ENCODE results near the gene CFAP299.
A peak's percentile ranks its signal among the peaks of the same experiment; 100 is the strongest.

The CFAP299 gene

DNA sequence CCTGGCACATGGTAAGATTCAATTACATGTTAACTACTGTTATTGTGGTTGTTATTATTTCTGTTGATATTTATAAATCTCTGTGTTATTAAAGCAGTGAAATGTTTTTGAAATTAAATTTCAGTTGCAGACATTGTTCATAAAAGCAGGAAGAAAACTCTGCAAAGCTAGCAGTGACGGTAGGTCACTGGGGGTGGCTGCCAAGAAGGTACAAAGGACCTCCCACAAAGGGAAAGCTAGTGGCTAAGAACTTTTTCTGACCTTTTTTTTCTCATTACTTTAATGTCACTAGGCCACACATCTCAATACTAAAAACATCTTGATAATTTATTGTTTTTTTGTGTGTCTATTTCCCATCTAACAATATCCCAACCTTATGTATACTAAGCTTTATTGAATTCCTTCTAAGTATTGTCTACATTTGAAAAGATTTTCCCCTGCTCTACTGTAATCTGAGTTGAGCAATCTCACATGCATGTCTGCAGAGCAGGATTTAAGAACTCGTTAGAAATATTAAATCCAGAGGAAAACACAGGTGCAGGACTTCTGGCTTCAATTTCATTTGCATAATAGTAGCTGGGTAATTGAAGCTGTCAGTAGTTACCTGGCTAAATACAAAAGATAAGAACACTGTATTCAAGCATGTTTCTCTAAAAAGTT lies 197.3 kb downstream of the CFAP299 start:
- DNase-seq, result no peak

GRCh38 chr4:80535551-80535950 lies 200.0 kb downstream of the CFAP299 start:
- no peak for DNase-seq

GRCh38 chr4:80538276-80538926 lies 202.9 kb downstream of the CFAP299 start:
- no peak for DNase-seq

DNA sequence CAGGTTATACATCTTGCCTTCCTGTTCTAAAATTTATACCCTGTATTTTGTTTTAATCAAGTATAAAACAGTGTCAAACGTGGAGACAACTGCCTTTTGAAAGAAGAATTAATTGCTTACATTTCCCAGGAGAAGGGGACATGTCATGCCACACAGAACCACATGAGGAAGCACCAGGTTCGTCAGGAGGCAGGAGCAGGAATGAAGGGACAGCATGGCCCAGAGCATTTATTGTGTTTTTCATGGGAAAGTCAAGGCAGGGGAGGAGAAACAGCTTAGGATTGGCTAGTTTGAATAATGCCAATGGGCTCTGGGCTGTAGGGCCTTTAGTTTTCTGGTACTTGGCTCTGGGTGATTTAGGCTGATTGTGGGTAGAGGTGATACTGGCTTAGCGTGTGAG lies 203.7 kb downstream of the CFAP299 start:
- no peak for DNase-seq

GRCh38 chr4:80540349-80540748 lies 204.8 kb downstream of the CFAP299 start:
- peak; percentile 23 for DNase-seq

DNA sequence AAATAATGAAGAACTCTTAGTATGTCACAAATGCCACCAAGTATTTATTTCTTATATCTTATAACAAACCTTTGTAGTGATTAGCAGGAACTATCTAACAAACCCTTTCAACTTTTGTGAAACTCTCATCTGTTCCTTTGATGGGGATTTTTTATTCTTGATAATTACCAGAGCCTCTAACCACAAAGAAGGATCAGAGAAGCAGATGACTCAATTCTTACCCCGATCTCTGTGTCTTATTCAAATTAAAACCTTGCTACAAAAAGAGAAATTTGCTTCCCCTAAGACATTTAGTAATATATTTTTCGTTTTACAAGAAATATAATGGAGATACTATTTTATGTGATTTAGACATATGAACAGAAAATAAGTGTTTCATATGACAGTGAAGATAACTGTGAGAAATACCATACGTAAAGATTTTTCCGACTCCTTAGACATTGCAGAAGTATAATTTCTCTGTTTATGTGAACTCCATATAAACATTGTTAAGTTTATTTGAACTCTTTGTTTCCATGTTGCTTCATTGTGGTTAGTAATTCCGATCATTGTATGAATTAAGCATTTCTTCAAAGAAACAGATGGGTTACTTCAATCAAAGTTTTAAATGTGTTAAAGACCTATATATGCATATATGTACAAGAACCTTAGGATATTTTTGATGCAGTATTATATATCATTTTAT lies 205.4 kb downstream of the CFAP299 start:
- DNase-seq, result no peak

DNA sequence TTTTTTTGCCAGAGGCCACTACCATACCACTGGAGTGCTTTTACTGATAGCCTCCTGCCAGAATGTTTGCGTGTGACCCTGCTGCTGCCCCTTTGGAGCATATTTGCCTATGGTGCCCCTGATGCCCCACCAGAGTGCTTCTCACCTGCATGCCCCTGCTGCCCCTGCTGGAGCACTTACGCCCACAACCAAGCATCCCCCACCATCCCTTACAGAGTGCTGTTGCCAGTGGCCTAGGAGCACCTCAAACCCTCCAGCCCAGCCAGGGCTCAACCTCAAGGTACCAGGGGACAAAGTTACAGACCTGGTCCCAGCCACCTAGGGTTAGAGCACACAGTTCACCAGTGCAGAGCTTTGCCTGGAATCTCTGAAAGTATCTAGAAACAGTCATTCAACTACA lies 207.2 kb downstream of the CFAP299 start:
- no peak for DNase-seq

DNA sequence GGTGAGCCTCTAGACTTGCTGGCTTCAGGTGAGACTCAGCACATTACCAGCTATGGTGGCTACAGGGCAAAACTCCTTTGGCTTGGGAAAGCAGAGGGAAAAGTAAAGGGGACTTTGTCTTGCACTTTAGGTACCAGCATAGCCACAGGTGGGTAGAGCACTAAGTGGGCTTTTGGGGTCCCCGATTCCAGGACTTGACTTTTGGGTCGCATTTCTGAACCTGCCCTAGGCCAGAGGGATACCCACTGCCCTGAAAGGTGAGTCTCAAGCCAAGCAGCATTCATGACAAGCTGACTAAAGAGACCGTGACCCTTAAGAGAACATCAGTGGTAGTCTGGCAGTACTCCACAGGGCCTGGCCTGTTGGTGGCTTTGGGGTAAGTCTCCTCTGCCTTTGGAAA lies 224.8 kb downstream of the CFAP299 start:
- no peak for DNase-seq

- no peak for DNase-seq
Observed at GRCh38 chr4:80566203-80566872, 230.8 kb downstream of the CFAP299 start.

- DNase-seq, result no peak
Observed at GRCh38 chr4:80568891-80569290, 233.4 kb downstream of the CFAP299 start.

GRCh38 chr4:80576796-80577195 lies 241.3 kb downstream of the CFAP299 start:
- no peak for DNase-seq

DNA sequence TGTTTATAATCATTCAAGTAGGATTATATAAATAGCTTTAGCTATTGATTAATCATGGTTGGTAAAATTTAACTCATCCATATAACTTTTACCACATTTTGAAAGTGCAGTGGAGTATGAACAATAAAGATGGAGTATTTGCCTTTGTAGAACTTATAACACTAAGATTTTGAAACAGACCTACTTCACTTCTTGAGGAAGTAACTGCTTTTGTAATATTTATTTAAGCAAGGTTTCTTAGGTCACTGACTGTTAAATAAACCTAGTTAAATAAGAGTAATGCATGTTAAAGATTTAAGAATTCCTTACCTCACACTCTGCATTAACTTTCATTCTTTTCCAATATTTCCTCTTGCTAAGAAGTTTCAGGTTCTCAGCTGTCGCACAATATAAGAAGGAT lies 242.5 kb downstream of the CFAP299 start:
- no peak for DNase-seq

DNA sequence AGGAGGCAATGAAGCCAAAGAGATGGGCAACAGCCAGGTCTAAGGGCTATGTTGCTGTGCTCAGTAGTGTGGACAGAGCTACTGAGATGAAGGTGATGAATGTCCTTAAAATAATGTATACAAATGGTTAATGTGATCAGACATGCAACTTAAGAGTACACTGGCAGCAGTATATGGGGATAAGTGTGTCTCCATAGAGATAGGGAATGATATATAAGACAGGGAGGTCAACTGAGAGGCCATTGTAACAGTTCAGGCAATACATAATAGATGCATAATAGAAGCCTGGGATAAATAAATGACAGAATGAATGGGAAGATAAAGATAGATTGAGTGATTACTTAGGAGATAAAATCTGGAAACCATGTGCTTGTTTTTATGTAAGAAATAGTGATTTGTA lies 250.0 kb downstream of the CFAP299 start:
- no peak for DNase-seq

GRCh38 chr4:80586716-80587115 lies 251.2 kb downstream of the CFAP299 start:
- DNase-seq, result no peak

GRCh38 chr4:80587871-80588385 lies 252.4 kb downstream of the CFAP299 start:
- no peak for DNase-seq

DNA sequence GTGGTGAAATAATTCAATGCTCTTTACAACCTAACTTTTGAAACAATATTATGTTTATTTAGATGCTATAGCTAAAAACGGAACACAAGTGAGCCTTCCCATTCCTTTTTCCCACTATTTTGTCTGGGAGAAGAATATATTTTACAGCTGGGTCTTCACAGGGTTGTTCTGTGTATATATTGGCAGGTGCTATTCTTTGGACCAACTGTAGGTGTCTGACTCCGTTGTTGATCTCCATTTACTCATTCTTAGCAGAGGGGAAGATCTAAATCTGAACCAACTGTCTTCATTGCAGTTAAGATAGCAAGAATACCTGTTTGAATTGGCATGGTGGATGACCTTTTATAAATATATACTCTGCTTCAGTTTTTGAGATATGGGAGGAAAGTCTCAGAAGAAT lies 257.4 kb downstream of the CFAP299 start:
- DNase-seq, result no peak

GRCh38 chr4:80594701-80595100 lies 259.2 kb downstream of the CFAP299 start:
- no peak for DNase-seq

- no peak for DNase-seq
Observed at GRCh38 chr4:80608281-80608980, 272.9 kb downstream of the CFAP299 start.

GRCh38 chr4:80610199-80610598 lies 274.7 kb downstream of the CFAP299 start:
- DNase-seq, result no peak

DNA sequence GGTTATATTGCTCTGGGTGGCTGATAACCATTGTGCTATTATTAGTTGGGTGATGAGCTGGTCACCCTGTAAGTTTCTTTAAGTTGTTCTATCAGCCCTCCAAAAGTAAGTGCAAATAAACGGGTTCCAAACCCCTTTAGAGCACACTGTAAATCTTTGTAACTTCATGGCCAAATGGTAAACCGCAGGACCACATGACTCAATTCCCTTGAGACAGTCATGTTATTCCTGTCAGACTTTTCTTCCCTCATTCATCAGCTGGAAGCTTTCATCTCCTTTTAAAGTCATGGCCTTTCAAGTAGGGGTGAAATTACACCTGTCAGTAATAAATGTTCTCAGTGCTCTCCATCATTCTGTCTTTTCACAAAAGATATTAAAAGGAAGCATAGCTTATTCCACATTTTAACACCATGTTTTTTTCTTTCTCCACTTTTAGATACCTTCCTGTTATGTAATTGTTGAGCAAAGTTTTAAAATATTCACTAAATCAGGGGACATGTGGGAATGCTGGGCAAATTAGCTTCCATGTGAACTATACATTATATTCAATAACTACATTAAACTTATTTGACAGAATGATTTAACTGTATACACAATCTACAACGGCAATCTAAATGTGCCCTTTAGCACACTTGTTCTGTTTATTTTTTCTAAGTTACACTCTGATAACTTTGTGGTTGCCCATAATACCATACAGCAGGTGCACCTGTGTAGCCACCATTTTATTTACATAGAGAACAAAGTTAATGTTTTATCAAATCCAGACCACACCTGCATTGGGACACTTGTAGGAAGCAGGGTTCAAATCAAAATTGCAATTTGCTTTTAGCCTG lies 275.5 kb downstream of the CFAP299 start:
- no peak for DNase-seq

DNA sequence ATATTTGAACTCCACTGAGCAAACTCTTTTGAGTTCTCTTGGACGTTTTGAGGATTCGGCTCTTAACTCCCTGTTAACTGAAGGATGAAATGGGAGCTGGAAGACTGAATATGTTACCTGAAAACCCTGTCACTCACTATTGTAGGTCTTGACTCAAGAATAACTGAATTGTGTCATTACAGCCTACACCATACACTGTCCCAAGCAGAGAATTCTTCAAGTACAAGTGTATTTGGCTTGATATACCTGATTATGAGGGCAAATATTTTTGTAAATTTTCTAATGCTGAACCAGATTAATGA lies 276.1 kb downstream of the CFAP299 start:
- DNase-seq, result no peak

DNA sequence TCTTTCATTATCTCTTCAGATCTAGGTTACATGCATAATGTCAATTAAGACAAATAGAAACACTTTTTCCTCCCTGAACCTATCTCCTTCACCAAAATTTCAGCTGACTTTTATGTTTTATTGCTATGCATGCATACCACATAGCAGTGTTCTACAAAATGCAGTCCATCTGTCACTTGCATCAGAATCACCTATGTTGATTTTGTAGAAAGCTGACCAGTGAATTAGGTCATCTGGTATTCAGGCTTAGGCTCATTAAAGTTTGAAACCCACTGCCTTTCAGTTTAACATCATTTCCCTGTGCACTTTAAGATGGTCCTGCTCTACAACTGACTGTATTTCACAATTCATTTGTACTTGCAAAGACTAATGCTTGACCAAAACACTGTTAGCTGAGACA lies 277.9 kb downstream of the CFAP299 start:
- no peak for DNase-seq
